ENCODE results near the gene UGT1A8. TPM values are rescaled to one million over a fixed set of nuclear protein-coding genes. Genes with fewer than 3 reads are reported as not detected.

The UGT1A8 gene
- total RNA-seq, 2 experiments from 2014 or later = not detected

GRCh38 chr2:233754872-233755611 is 137.6 kb downstream of the UGT1A8 start:
- H3K9me3 ChIP-seq (ENCODE audit: low read length) = no peaks in the 10 kb centered on the region
- no peak overlapping the region for H3K4me3 ChIP-seq (ENCODE audit: low read depth, low read length, poor library complexity, severe bottlenecking)
- no peaks in the 10 kb centered on the region for H3K4me1 ChIP-seq (ENCODE audit: insufficient read depth, low read length, poor library complexity, severe bottlenecking)
- no peaks in the 10 kb centered on the region for H4K20me1 ChIP-seq (ENCODE audit: insufficient read depth, low read length)
- no TSS peak for BruUV-seq (replicated peaks)
- ChIA-PET POLR2A (no interaction called here), CTCF (ENCODE audit: unreplicated experiment) (no interaction called here)
- no peak overlapping the region for H2AFZ ChIP-seq (ENCODE audit: low read length)
- H3K79me2 ChIP-seq (ENCODE audit: insufficient read depth, low read depth, low read length) = no peaks in the 10 kb centered on the region
- no peak overlapping the region for H3K27ac ChIP-seq (ENCODE audit: low read depth, low read length, poor library complexity, severe bottlenecking)
- H3K36me3 ChIP-seq (ENCODE audit: insufficient read depth, low read length) = no peaks in the 10 kb centered on the region
- TF ChIP-seq EZH2phosphoT487 (IDR thresholded peaks at IDR 0.05; ENCODE audit: borderline replicate concordance, low read depth, low read length) = no peak
- TF ChIP-seq CTCF (conservative IDR thresholded peaks at IDR 0.05; ENCODE audit: low read length) = no peak
- H3K9me2 ChIP-seq (ENCODE audit: insufficient read depth, low read length) = no peaks in the 10 kb centered on the region; the same call in 1 of the 2 replicates
- no peak overlapping the region for H3K4me2 ChIP-seq (ENCODE audit: low read length)
- DNase-seq (ENCODE audit: low spot score) = no peak
- intact Hi-C loops (cut with micrococcal nuclease; ENCODE audit: unreplicated experiment) = no loop called here

DNA sequence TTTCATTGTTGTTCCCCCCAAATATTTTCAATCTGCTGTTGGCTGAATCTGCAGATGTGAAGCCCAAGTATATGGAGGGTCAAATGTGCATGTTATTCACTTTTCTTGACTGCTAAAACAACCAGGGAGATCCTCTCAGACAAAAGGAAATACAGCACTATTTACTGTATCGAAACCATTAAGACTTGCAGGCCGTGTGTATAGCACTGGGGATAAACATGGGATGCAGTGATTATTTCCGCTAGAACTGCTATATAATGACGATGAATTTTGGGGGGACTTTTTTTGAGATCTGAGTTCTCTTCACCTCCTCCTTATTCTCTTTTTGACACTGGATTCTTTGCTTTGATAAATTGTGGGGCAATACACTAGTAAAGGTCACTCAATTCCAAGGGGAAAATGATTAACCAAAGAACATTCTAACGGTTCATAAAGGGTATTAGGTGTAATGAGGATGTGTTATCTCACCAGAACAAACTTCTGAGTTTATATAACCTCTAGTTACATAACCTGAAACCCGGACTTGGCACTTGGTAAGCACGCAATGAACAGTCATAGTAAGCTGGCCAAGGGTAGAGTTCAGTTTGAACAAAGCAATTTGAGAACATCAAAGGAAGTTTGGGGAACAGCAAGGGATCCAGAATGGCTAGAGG is 139.1 kb downstream of the UGT1A8 start:
- no peak overlapping the region for H2AFZ ChIP-seq (ENCODE audit: low read length)
- no peak overlapping the region for H3K4me2 ChIP-seq (ENCODE audit: low read length)
- ChIA-PET CTCF (ENCODE audit: unreplicated experiment) (no interaction called here), POLR2A (no interaction called here)
- H3K9me3 ChIP-seq (ENCODE audit: low read length) = no peaks in the 10 kb centered on the region
- H3K4me3 ChIP-seq (ENCODE audit: low read depth, low read length, poor library complexity, severe bottlenecking) = no peak overlapping the region
- intact Hi-C loops (cut with micrococcal nuclease; ENCODE audit: unreplicated experiment) = no loop called here
- no peak overlapping the region for H3K27ac ChIP-seq (ENCODE audit: low read depth, low read length, poor library complexity, severe bottlenecking)
- H4K20me1 ChIP-seq (ENCODE audit: insufficient read depth, low read length) = no peaks in the 10 kb centered on the region
- no TSS peak for BruUV-seq (replicated peaks)
- no peaks in the 10 kb centered on the region for H3K36me3 ChIP-seq (ENCODE audit: insufficient read depth, low read length)
- DNase-seq (ENCODE audit: low spot score) = no peak
- no peaks in the 10 kb centered on the region for H3K4me1 ChIP-seq (ENCODE audit: insufficient read depth, low read length, poor library complexity, severe bottlenecking)
- no peaks in the 10 kb centered on the region; the same call in 1 of the 2 replicates for H3K9me2 ChIP-seq (ENCODE audit: insufficient read depth, low read length)
- no peak for TF ChIP-seq EZH2phosphoT487 (IDR thresholded peaks at IDR 0.05; ENCODE audit: borderline replicate concordance, low read depth, low read length)
- no peaks in the 10 kb centered on the region for H3K79me2 ChIP-seq (ENCODE audit: insufficient read depth, low read depth, low read length)

GRCh38 chr2:233758141-233758540 is 140.7 kb downstream of the UGT1A8 start:
- no peaks in the 10 kb centered on the region; the same call in 1 of the 2 replicates for H3K9me2 ChIP-seq (ENCODE audit: insufficient read depth, low read length)
- no peak for DNase-seq (ENCODE audit: low spot score)
- no peaks in the 10 kb centered on the region for H3K79me2 ChIP-seq (ENCODE audit: insufficient read depth, low read depth, low read length)
- POLR2A ChIA-PET = no interaction called here
- no peak overlapping the region for H2AFZ ChIP-seq (ENCODE audit: low read length)
- CTCF ChIA-PET (ENCODE audit: unreplicated experiment) = no interaction called here
- no peak overlapping the region for H3K4me3 ChIP-seq (ENCODE audit: low read depth, low read length, poor library complexity, severe bottlenecking)
- no peak overlapping the region for H3K4me2 ChIP-seq (ENCODE audit: low read length)
- intact Hi-C loops (cut with micrococcal nuclease; ENCODE audit: unreplicated experiment) = no loop called here
- H3K36me3 ChIP-seq (ENCODE audit: insufficient read depth, low read length) = no peaks in the 10 kb centered on the region
- no peak overlapping the region for H3K27ac ChIP-seq (ENCODE audit: low read depth, low read length, poor library complexity, severe bottlenecking)
- TF ChIP-seq CTCF (conservative IDR thresholded peaks at IDR 0.05; ENCODE audit: low read length) = no peak
- TF ChIP-seq EZH2phosphoT487 (IDR thresholded peaks at IDR 0.05; ENCODE audit: borderline replicate concordance, low read depth, low read length) = no peak
- no peaks in the 10 kb centered on the region for H4K20me1 ChIP-seq (ENCODE audit: insufficient read depth, low read length)
- no TSS peak for BruUV-seq (replicated peaks)
- no peaks in the 10 kb centered on the region for H3K4me1 ChIP-seq (ENCODE audit: insufficient read depth, low read length, poor library complexity, severe bottlenecking)
- no peaks in the 10 kb centered on the region for H3K9me3 ChIP-seq (ENCODE audit: low read length)

Data from OCI-LY7 (cell line).